H9 (cell line): ENCODE data around the gene RIMS1. TPM values are rescaled to one million over a fixed set of nuclear protein-coding genes. Genes with fewer than 3 reads are reported as not detected.
A peak's percentile ranks its signal among the peaks of the same experiment; 100 is the strongest.

Source experiments
- DNase-seq: peaks from one replicate; pipeline ENCODE4 v3.0.0-alpha.2; 2017
- H2AFZ ChIP-seq: one replicate; pipeline ENCODE4 v1.6.1; 2013; ENCODE audit warnings: mild to moderate bottlenecking, low read length, control low read depth, moderate library complexity
- H2AK5ac ChIP-seq: 2 replicates; pipeline ENCODE4 v1.6.1; 2013; ENCODE audit warnings: low read length, control low read depth, mixed read lengths; ENCODE audit not compliant: insufficient read length
- H2BK120ac ChIP-seq: one replicate; pipeline ENCODE4 v1.6.1; 2013; ENCODE audit warnings: low read depth, mild to moderate bottlenecking, low read length, control low read depth, inconsistent platforms; ENCODE audit not compliant: poor library complexity, severe bottlenecking
- H2BK12ac ChIP-seq: 2 replicates; pipeline ENCODE4 v1.6.1; 2013; ENCODE audit warnings: low read length, control low read depth, mixed read lengths, low read depth; ENCODE audit not compliant: insufficient read length
- H2BK15ac ChIP-seq: 2 replicates; pipeline ENCODE4 v1.6.1; 2013; ENCODE audit warnings: low read depth, low read length, control low read depth
- H2BK20ac ChIP-seq: one replicate; pipeline ENCODE4 v1.6.1; 2013; ENCODE audit warnings: low read depth, mild to moderate bottlenecking, low read length, control low read depth, inconsistent platforms; ENCODE audit not compliant: poor library complexity, severe bottlenecking
- H2BK5ac ChIP-seq: 2 replicates; pipeline ENCODE4 v1.6.1; 2013; ENCODE audit warnings: low read length, control low read depth, mixed read lengths; ENCODE audit not compliant: insufficient read length
- H3K14ac ChIP-seq: 2 replicates; pipeline ENCODE4 v1.6.1; 2013; ENCODE audit warnings: low read length, control low read depth; ENCODE audit not compliant: insufficient read depth
- H3K18ac ChIP-seq: 2 replicates; pipeline ENCODE4 v1.6.1; 2013; ENCODE audit warnings: low read depth, mild to moderate bottlenecking, mixed read lengths, low read length, control low read depth; ENCODE audit not compliant: insufficient read length
- H3K23ac ChIP-seq: 2 replicates; pipeline ENCODE4 v1.6.1; 2013; ENCODE audit warnings: low read length, control low read depth, mixed read lengths, low read depth; ENCODE audit not compliant: insufficient read length
- H3K23me2 ChIP-seq: 2 replicates; pipeline ENCODE4 v1.6.1; 2013; ENCODE audit warnings: low read depth, mild to moderate bottlenecking, mixed read lengths, low read length, control low read depth; ENCODE audit not compliant: insufficient read length, poor library complexity, severe bottlenecking
- H3K27ac ChIP-seq: 2 replicates; pipeline ENCODE4 v1.5.1; 2013; ENCODE audit warnings: low read length, control low read depth, mixed read lengths, low read depth; ENCODE audit not compliant: insufficient read length
- H3K27me3 ChIP-seq: 2 replicates; pipeline ENCODE4 v1.6.1; 2013; ENCODE audit warnings: low read length, control low read depth, inconsistent platforms; ENCODE audit not compliant: insufficient read depth
- H3K4ac ChIP-seq: 2 replicates; pipeline ENCODE4 v1.6.1; 2013; ENCODE audit warnings: low read depth, mild to moderate bottlenecking, control low read depth, inconsistent platforms, low read length, moderate library complexity
- H3K4me1 ChIP-seq: 2 replicates; pipeline ENCODE4 v1.6.1; 2013; ENCODE audit warnings: low read length, control low read depth, inconsistent platforms; ENCODE audit not compliant: insufficient read depth
- H3K4me2 ChIP-seq: 2 replicates; pipeline ENCODE4 v1.6.1; 2013; ENCODE audit warnings: low read length, control low read depth, mixed read lengths; ENCODE audit not compliant: insufficient read length, insufficient read depth
- H3K56ac ChIP-seq: 2 replicates; pipeline ENCODE4 v1.6.1; 2013; ENCODE audit warnings: low read depth, mild to moderate bottlenecking, mixed read lengths, low read length, control low read depth; ENCODE audit not compliant: insufficient read length
- H3K79me1 ChIP-seq: 2 replicates; pipeline ENCODE4 v1.6.1; 2013; ENCODE audit warnings: low read depth, mild to moderate bottlenecking, moderate library complexity, low read length, control low read depth, inconsistent platforms; ENCODE audit not compliant: insufficient read depth, poor library complexity, severe bottlenecking
- H3K79me2 ChIP-seq: 2 replicates; pipeline ENCODE4 v1.6.1; 2013; ENCODE audit warnings: low read length, control low read depth, inconsistent platforms; ENCODE audit not compliant: insufficient read depth
- H3K9ac ChIP-seq: 2 replicates; pipeline ENCODE4 v1.6.1; 2013; ENCODE audit warnings: low read length, control low read depth, mixed read lengths; ENCODE audit not compliant: insufficient read length; ENCODE audit errors: extremely low read depth
- H3K9me3 ChIP-seq: one replicate; pipeline ENCODE4 v1.6.1; 2013; ENCODE audit warnings: low read depth, low read length, inconsistent platforms; ENCODE audit not compliant: control insufficient read depth
- H3T11ph ChIP-seq: one replicate; pipeline ENCODE4 v1.6.1; 2013; ENCODE audit warnings: mild to moderate bottlenecking, low read length, control low read depth, inconsistent platforms
- H4K20me1 ChIP-seq: one replicate; pipeline ENCODE4 v1.6.1; 2013; ENCODE audit not compliant: control insufficient read depth, insufficient read length, insufficient read depth
- H4K5ac ChIP-seq: 2 replicates; pipeline ENCODE4 v1.6.1; 2013; ENCODE audit warnings: low read depth, mild to moderate bottlenecking, mixed read lengths, low read length, control low read depth; ENCODE audit not compliant: insufficient read length
- H4K8ac ChIP-seq: replicated peaks from 2 replicates; pipeline ENCODE4 v1.6.1; 2013; ENCODE audit warnings: low read length, control low read depth, mixed read lengths, low read depth; ENCODE audit not compliant: insufficient read length
- H4K91ac ChIP-seq: 2 replicates; pipeline ENCODE4 v1.6.1; 2013; ENCODE audit warnings: low read depth, mild to moderate bottlenecking, moderate library complexity, mixed read lengths, low read length, control low read depth; ENCODE audit not compliant: insufficient read length
- H3K27ac Mint-ChIP-seq, 3 experiments: 2 replicates in 2 of 3; 3 replicates in 1 of 3; pipeline ENCODE4 v1.8.0; 2020 to 2021; ENCODE audit warnings: mixed read lengths in 3 of 3, mild to moderate bottlenecking in 1 of 3, moderate library complexity in 1 of 3
- H3K27me3 Mint-ChIP-seq: 2 replicates; pipeline ENCODE4 v1.8.0; 2021; ENCODE audit warnings: low read depth, mild to moderate bottlenecking, moderate library complexity, mixed read lengths
- H3K36me3 Mint-ChIP-seq, 3 experiments: 2 replicates in 2 of 3; 3 replicates in 1 of 3; pipeline ENCODE4 v1.8.0; 2020 to 2021; ENCODE audit warnings: low read depth in 3 of 3, mixed read lengths in 3 of 3; ENCODE audit not compliant: insufficient read depth in 1 of 3
- H3K4me1 Mint-ChIP-seq, 2 experiments: 2 replicates each; pipeline ENCODE4 v1.8.0; 2020; ENCODE audit warnings: mixed read lengths in 2 of 2
- H3K4me3 Mint-ChIP-seq, 2 experiments: 2 replicates in 1 of 2; 3 replicates in 1 of 2; pipeline ENCODE4 v1.8.0; 2020 to 2021; ENCODE audit warnings: mild to moderate bottlenecking in 2 of 2, mixed read lengths in 2 of 2, moderate library complexity in 1 of 2
- H3K9me3 Mint-ChIP-seq, 2 experiments: 2 replicates in 1 of 2; 3 replicates in 1 of 2; pipeline ENCODE4 v1.8.0; 2020; ENCODE audit warnings: mild to moderate bottlenecking in 2 of 2, mixed read lengths in 2 of 2, moderate library complexity in 1 of 2
- total RNA-seq: library from RNA; stranded (reverse); gene quantifications from 2 replicates; pipeline ENCODE4 v1.2.1, GENCODE V29; 2021
- TF ChIP-seq, protein P1 (sequence below): fragments of 200-600 bp; sonication (generic); conservative IDR thresholded peaks from 3 replicates; pipeline ENCODE4 v1.8.0; 2021; ENCODE audit warnings: antibody characterized with exemption, mild to moderate bottlenecking

The RIMS1 gene
- total RNA-seq, 1 experiment from 2014 or later, result 0.83 TPM

DNA sequence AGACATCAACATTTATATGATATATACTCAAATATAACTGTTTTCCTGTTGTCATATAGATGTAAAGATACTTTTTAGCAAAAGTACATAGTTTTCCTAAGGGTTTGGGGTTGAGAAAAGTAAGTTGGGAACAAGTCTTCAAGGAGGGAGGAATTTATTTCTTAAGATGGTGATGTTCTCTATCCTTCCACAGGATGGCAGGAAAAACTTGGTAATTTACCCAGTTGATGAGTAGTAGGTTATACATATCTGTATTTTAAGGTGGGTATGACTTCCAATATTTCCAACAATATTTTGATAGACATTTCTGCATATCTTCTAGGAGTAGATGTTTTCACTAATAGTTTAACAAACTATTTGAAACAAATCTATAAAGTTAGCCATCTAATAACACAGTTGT lies 254.4 kb downstream of the RIMS1 start:
- H3K4ac ChIP-seq, result no peak overlapping the region
- no peaks in the 10 kb centered on the region for H4K20me1 ChIP-seq
- H3K18ac ChIP-seq, result no peak overlapping the region
- no peak overlapping the region for H3K4me2 ChIP-seq
- DNase-seq, result no peak
- no peak overlapping the region for H2BK20ac ChIP-seq
- no peak overlapping the region for H4K5ac ChIP-seq
- no peak overlapping the region for H3K27ac ChIP-seq
- H3K23ac ChIP-seq, result no peak overlapping the region
- Mint-ChIP-seq H3K27me3 (no peaks in the 10 kb centered on the region), H3K36me3 (peaks cover 2 to 3% (median 2%) of the 10 kb centered on the region in 3 experiments; a peak in 4 of 7 replicates), H3K27ac (no peak overlapping the region; a peak in 1 of 7 replicates), H3K9me3 (peaks cover 8% of the 10 kb centered on the region in 2 experiments; a peak in 3 of 5 replicates), H3K4me3 (no peak overlapping the region), H3K4me1 (no peaks in the 10 kb centered on the region)
- H2AK5ac ChIP-seq, result no peak overlapping the region
- no peak overlapping the region for H2BK12ac ChIP-seq
- no peaks in the 10 kb centered on the region for H3K4me1 ChIP-seq
- no peaks in the 10 kb centered on the region for H3K9me3 ChIP-seq
- H4K91ac ChIP-seq, result no peak overlapping the region
- H3K23me2 ChIP-seq, result no peaks in the 10 kb centered on the region
- H2BK120ac ChIP-seq, result no peak overlapping the region
- no peak overlapping the region for H2BK15ac ChIP-seq
- no peak overlapping the region for H3K14ac ChIP-seq
- no peaks in the 10 kb centered on the region for H3K27me3 ChIP-seq
- H3T11ph ChIP-seq, result no peak overlapping the region
- no peak overlapping the region for H4K8ac ChIP-seq
- no peak overlapping the region for H2BK5ac ChIP-seq
- H3K9ac ChIP-seq, result no peak overlapping the region
- no peak overlapping the region for H2AFZ ChIP-seq
- no peaks in the 10 kb centered on the region for H3K79me1 ChIP-seq
- TF ChIP-seq, protein P1, sequence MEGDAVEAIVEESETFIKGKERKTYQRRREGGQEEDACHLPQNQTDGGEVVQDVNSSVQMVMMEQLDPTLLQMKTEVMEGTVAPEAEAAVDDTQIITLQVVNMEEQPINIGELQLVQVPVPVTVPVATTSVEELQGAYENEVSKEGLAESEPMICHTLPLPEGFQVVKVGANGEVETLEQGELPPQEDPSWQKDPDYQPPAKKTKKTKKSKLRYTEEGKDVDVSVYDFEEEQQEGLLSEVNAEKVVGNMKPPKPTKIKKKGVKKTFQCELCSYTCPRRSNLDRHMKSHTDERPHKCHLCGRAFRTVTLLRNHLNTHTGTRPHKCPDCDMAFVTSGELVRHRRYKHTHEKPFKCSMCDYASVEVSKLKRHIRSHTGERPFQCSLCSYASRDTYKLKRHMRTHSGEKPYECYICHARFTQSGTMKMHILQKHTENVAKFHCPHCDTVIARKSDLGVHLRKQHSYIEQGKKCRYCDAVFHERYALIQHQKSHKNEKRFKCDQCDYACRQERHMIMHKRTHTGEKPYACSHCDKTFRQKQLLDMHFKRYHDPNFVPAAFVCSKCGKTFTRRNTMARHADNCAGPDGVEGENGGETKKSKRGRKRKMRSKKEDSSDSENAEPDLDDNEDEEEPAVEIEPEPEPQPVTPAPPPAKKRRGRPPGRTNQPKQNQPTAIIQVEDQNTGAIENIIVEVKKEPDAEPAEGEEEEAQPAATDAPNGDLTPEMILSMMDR, result peak; percentile 48; the same call in 2 of the 3 replicates
- no peak overlapping the region for H3K56ac ChIP-seq
- no peaks in the 10 kb centered on the region for H3K79me2 ChIP-seq
